GM10266 (cell line): ENCODE measurements around the gene ACTG2.
"Not testable (repeated sequence)": the region's sequence is repeated elsewhere in the genome, so short reads cannot be mapped to it uniquely, and the experiment has no call there.

ENCODE experiments used
- DNase-seq: peaks from one replicate; pipeline ENCODE4 v3.0.0; 2012; ENCODE audit errors: extremely low spot score
- TF ChIP-seq, protein P1 (sequence below): IDR thresholded peaks from 2 replicates; pipeline ENCODE4 v1.5.1; 2012; ENCODE audit warnings: mild to moderate bottlenecking, low read depth; ENCODE audit not compliant: control insufficient read depth, insufficient read depth; ENCODE audit errors: missing control alignments

The ACTG2 gene

DNA sequence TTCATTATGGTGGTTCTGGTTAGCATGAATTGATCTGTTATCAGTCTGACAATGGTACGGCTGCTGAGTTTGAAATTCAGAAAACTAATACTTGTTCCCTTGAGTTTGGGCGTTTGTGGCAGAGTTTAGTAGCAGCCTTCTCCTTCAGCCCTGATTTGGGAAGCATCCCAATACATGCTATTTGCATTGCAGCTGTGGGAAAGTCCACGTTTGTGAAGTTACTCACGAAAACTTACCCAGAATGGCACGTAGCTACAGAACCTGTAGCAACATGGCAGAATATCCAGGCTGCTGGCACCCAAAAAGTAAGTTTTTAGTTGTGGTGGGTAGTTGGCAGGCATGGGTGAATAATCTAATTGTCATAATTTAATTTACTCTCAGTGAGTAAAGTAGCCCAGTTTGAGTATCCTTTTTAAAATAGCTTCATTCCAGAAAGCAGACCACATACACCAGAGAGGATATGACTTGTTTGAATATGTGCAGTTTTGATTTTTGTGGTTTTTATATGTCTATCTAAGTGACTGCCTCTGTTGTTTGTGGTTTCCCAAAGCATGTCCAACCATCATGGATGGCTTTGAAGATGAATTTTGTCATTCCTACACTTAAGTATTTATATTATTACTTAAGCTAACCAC, 46.0 kb downstream of the ACTG2 start:
- DNase-seq: no peak
- TF ChIP-seq, protein P1, sequence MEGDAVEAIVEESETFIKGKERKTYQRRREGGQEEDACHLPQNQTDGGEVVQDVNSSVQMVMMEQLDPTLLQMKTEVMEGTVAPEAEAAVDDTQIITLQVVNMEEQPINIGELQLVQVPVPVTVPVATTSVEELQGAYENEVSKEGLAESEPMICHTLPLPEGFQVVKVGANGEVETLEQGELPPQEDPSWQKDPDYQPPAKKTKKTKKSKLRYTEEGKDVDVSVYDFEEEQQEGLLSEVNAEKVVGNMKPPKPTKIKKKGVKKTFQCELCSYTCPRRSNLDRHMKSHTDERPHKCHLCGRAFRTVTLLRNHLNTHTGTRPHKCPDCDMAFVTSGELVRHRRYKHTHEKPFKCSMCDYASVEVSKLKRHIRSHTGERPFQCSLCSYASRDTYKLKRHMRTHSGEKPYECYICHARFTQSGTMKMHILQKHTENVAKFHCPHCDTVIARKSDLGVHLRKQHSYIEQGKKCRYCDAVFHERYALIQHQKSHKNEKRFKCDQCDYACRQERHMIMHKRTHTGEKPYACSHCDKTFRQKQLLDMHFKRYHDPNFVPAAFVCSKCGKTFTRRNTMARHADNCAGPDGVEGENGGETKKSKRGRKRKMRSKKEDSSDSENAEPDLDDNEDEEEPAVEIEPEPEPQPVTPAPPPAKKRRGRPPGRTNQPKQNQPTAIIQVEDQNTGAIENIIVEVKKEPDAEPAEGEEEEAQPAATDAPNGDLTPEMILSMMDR: no peak

DNA sequence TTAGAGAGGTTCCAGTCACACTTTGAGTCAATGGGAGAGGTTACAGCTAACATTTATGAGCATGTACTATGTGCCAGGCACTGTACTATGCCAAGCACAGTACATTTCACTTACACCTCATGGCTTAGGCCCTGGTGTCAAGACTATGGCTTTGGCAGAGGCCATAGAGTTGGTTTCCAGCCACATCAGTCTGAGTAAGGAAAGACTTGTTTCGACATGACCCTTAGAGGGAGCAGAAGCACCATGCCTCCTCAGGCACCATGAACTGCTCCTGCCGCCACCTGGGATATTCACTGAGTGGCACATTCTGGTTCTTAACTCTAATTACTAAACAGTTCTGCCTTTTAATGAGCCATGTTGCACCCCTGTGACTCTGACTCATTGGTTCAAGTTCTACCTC, 46.6 kb downstream of the ACTG2 start:
- TF ChIP-seq, protein P1: peak; percentile 14
- DNase-seq: no peak

DNA sequence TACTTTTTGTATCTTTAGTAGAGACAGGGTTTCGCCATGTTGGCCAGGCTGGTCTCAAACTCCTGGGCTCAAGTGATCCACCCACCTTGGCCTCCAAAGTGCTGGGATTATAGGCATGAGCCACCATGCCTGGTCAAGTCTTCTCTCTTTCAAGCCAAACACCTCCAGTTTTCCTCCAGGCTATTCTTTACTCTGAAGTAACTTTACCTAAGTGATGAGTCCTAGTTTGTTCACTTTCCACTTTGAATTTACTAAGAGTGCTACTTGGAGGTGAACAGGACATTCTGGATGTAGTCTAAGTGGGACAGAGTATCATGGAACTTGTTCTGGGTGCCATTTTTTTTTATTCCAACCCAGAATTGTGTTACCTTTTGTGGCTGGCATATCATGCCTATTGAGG, 47.3 kb downstream of the ACTG2 start:
- DNase-seq: not testable (repeated sequence)

DNA sequence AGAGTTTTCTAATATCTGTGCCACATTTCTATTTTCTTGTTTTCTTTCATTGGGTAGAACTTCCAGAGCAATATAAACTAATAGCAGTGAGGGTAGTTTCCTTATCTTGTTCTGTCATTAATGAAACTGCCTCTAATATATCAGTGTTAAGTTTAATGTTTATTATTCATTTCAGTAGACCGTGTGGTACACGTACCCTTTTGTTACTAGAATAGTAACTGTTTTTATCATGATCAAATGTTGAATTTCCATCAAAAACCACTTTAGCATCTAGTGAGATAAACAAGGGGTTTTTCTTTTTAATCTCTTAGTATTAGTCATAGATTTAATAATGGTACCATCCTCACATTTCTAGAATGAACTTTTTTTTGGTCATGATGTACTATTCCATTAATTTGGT, 49.9 kb downstream of the ACTG2 start:
- DNase-seq: no peak
- TF ChIP-seq, protein P1: no peak

DNA sequence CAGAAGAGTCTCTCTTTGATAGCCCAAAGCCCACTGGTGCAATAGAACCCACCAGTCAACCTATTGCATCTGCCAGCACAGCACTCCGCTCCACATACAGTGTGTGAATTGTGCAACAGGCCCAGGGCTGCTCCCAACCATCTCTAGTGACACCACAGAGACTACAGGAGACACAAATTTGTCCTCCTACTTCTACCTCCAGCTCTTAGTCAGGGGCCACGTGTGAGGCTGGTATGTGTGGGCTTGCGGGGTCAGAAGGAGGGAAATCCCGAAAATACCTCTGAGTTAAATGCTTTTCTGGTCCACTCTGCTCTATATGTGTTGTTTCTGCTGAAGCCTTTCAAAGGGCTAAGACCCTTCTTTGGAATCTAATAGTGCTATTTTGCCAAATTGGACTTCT, 51.9 kb downstream of the ACTG2 start:
- peak; percentile 32 for DNase-seq
- TF ChIP-seq, protein P1: no peak

DNA sequence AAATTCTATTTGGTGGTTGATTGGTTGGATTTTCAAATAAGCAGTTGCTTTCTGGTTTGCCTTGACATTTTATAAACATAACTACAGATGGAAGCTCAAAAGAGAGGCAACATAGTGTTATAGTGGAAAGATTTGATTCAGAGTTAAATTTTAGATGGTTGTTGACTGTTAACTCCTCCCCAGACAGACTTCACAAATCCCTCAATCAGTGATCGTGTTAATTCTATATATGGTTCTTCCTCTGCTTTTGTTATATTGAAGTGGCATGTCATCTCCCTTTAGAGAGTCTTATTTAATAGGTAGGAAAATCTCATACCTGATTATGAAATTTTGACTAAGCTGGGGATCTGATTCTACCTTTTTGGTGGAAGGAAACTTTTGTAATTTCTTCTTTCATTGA, 53.4 kb downstream of the ACTG2 start:
- TF ChIP-seq, protein P1: no peak
- DNase-seq: no peak

DNA sequence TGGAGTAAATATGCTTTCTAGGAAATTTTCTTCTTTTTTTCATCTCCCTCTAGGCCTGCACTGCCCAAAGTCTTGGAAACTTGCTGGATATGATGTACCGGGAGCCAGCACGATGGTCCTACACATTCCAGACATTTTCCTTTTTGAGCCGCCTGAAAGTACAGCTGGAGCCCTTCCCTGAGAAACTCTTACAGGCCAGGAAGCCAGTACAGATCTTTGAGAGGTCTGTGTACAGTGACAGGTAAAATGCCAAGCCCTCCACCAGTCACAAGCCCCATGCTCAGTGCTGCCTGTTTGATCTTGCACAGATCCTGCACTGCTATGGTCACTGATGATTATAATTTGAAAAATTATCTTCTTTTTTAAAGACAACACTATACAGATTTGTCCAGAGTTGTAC, 53.9 kb downstream of the ACTG2 start:
- DNase-seq: no peak
- TF ChIP-seq, protein P1: no peak
